Measurements from ENCODE around the gene FBL. TPM values are rescaled to one million over a fixed set of nuclear protein-coding genes. Genes with fewer than 3 reads are reported as not detected.

Gene FBL
- total and polyA plus RNA-seq, 2 of the 8 experiments (the other 6 are each of a cell fraction or from before 2014, with no cell fraction given), result 790 to 1,361 TPM

- no peak for TF ChIP-seq CHD7 (IDR thresholded peaks at IDR 0.05; ENCODE audit: insufficient replicate concordance, low read length)
- TF ChIP-seq TAF7 (optimal IDR thresholded peaks at IDR 0.05; ENCODE audit: borderline replicate concordance, low read depth, low read length), result no peak
- TF ChIP-seq FOSL1 (IDR thresholded peaks at IDR 0.05; ENCODE audit: insufficient read depth, low read depth, low read length), result no peak
- no peak for TF ChIP-seq PHF8 (conservative IDR thresholded peaks at IDR 0.05; ENCODE audit: low read depth, low read length)
- no peak for TF ChIP-seq SIRT6 (IDR thresholded peaks at IDR 0.05; ENCODE audit: low read length)
- no peak for TF ChIP-seq JUND (IDR thresholded peaks at IDR 0.05; ENCODE audit: low read length)
- no peak for TF ChIP-seq TEAD4 (IDR thresholded peaks at IDR 0.05; ENCODE audit: low read depth, low read length)
Measured at GRCh38 chr19:39878398-39878797, 32.2 kb upstream of the FBL start (continued).
